ENCODE measurements around the gene TNIK.
"Not testable (repeated sequence)": the region's sequence is repeated elsewhere in the genome, so short reads cannot be mapped to it uniquely, and the experiment has no call there.

The TNIK gene

GRCh38 chr3:171245796-171246765 is 214.1 kb downstream of the TNIK start:
- no peak for DNase-seq

DNA sequence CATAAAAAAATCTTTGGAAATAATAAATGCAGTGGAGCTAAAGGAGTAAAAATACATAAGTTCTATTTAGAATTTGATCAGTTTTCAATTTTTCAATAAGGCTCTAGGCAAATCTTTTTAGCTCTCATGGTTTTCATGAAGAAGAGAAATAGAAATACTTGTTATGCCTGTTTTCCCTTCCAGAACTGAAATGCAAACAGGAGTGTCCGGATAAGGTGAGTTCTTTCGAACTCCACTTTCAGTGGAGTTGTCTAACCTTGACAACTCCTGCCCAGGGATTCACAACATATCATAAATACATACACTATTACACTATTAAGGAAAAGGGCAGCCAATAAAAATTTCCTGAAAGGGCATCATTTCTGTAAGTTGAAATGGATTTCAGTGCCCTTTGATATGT is 217.3 kb downstream of the TNIK start:
- DNase-seq: no peak

- no peak for DNase-seq
Measured at GRCh38 chr3:171242170-171242569, 218.0 kb downstream of the TNIK start.

- DNase-seq: not testable (repeated sequence)
Measured at GRCh38 chr3:171241655-171242054, 218.6 kb downstream of the TNIK start.

- no peak for DNase-seq
Measured at GRCh38 chr3:171240504-171240835, 219.7 kb downstream of the TNIK start.

DNA sequence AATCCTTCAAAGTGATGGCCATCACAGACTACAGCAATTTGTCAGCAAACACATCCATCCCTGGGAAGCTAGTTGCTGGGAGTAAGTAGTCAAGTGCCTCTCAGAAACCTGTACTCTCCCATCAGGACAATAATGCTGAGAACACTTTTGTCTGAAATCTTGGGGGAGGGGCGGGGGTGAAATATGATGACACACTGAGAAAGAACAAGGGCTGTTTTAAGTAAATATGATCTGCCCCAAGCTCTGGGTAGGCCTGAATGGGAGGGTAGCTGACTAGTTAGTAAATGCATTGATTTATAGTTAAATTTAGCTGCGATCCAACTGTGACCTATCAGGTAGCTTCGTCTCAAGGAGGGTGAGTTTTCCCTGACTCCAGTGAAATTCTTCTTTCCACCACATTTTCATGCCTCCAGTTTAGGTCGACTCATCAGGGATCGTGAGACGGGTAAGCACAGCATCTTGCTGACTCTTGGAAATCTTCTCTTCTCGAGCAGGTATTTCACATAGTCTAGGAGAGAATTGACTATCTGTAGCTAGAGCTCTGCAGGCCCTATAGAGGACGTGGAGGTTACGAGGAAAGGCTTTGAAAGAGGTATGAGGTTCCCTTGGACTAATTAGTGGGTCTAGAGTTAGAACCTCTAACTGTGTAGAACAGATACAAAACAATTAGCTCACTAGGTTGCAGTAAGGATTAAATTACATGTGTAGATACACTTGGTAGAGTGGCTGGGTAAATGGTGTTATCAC is 220.3 kb downstream of the TNIK start:
- DNase-seq: no peak

- DNase-seq: no peak
Measured at GRCh38 chr3:171237009-171237385, 223.2 kb downstream of the TNIK start.

DNA sequence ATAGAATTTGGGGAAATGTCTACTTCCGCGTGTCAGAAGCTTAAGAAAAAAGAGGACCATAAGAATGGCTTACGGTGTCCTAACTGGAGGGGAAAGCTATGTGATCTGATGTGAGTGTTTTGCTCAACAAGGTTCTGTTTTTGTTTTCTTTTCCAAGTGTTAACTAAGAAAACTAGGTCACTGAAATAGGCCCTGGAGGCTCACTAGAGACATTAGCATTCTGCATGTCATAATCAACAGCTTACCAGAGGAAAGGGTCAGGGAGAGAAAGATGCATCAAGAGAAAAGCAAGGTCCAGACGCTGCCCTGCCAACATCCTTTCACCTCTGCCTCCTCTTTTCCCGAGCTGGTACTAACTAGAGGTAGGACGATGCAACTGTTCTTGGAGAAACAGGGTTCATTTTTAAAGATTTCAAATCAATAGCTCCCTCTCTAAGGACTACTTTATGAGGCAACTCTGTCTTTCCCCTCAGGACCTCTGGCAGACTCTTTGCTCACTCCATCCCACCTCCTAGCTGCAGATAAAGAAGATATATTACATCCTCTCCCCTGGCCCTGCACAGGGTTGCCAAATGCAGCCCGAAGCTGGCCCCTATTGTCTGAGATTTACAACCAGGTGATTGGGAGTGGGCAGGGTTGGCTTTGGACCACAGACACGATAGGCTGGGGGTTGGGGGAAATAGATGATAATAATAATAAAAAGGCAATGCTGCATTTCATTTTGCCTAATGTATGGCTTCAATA is 223.8 kb downstream of the TNIK start:
- DNase-seq: no peak

DNA sequence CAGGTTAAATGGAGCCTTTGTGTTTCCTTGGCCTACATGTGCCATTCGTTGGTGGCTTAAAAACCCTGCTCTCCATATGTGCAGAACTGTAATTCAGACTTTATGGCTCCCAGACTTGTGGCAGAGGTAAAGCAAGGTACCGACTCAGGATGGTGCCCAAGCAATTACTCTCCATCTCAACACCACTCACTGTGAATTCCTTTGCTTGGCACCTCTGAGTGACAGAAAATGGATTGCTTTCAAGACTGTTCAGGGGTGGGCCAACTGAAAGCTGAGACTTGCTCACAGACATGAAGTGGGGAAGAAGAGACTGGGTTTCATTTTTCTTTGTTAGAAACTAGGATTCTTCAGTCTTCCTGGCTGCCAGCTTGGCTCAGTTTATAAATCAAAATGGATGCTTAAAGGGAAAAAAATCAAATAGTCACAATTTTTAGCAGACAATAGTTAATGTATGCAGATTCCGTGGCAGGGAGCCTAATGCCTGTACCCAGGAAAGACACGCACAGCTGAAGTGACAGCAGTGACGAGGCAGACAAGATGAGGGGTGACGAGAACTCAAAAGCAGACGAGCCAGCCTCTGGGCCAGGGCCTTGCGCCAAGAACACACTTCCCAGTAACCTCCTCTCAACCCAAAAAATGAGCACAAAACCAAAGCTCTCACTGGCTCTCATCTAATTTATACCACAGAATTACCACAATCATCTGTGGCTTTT is 225.8 kb downstream of the TNIK start:
- no peak for DNase-seq

- DNase-seq: no peak
Measured at GRCh38 chr3:171231361-171231760, 228.8 kb downstream of the TNIK start.

- no peak for DNase-seq
Measured at GRCh38 chr3:171230865-171231264, 229.3 kb downstream of the TNIK start.

GRCh38 chr3:171229173-171229572 is 231.0 kb downstream of the TNIK start:
- DNase-seq: no peak

- no peak for DNase-seq
Measured at GRCh38 chr3:171228240-171228639, 232.0 kb downstream of the TNIK start.

DNA sequence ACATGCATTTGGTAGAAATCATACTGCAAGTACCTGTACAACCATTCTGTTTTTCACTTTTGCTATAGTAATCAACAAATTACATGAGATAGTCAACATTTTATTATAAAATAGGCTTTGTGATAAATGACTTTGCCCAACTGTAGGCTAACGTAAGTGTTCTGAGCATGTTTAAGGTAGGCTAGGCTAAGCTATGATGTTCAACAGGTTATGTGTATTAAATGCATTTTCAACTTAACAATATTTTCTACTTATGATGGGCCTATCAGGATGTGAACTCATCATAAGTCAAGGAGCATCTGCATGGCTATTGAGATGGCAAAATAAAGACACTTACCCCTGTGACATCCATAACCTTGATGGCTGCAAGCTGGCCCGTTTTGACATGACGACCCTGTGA is 232.4 kb downstream of the TNIK start:
- DNase-seq: no peak

DNA sequence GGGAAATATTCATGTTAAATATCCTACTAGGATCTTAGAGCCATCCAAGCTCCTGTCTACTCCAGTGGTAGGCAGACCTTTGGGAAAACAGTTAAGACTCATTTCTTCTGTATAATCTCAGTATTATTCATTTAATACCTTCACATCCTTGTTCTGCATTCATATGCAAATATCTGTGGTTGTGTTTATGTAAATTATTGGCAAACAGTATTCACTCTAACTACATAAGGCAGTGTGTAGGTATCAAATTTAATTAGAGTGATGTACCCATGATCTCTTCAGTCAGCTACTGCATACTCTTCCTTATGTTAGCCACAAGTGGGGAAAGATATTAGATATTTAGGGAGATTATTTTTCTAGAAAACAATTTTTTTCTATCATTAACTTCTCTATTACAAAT is 232.8 kb downstream of the TNIK start:
- no peak for DNase-seq

GRCh38 chr3:171226794-171227193 is 233.4 kb downstream of the TNIK start:
- no peak for DNase-seq

DNA sequence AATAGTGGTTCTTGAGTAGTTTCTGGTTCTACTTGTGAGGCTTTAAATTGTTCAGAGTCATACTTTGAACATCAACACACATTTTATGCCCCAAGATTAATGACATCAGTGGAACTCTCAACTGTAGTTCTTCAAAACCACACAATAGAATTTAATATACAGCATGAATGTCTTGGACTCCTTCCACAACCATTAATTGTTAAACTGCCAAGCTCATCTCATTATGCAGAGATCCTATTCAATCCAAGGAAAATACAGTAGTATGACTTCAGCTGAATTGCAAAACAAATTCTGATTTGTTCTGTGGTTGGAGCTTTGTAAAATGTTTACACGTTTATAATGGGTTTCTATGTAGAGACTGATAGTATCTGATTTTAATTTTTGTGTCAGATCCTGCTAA is 234.5 kb downstream of the TNIK start:
- no peak for DNase-seq

GRCh38 chr3:171225165-171225564 is 235.0 kb downstream of the TNIK start:
- peak; percentile 43 for DNase-seq

DNA sequence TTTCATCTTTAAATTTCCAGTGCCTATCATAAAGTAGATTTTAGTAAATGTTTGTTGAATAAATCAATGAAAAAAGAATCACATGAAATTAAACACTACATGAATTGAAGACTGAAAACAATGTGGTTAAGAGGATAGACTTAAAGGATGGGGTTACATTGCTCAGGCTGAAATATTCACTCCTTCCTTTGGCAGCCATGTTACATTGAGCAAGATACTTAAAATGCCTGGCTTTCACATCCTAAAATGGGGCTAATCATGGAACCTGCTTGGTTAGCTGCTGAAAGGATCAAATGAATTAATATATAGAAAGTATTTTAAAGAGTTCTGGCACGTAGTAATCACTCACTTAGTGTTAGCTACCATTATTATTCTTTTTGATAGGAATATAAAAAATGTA is 236.8 kb downstream of the TNIK start:
- no peak for DNase-seq

DNA sequence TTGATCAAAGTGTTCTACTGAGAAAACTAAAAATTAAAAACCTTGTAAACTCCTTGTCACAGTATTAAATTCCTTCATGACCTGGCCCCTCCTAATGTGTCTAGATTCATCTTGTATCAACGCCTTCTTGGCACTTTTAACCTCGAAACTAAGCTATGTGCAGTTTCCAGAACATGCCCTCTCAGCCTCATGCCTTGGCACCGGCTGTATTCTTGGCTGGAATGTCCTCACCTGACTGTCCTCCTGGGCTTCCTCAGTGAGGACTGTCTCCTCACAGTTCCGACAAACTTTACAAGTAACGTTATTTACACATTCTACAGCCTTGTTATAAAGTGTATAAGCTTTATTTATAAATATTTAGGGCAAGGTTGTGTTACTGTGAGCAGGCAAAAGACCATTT is 237.2 kb downstream of the TNIK start:
- DNase-seq: no peak

DNA sequence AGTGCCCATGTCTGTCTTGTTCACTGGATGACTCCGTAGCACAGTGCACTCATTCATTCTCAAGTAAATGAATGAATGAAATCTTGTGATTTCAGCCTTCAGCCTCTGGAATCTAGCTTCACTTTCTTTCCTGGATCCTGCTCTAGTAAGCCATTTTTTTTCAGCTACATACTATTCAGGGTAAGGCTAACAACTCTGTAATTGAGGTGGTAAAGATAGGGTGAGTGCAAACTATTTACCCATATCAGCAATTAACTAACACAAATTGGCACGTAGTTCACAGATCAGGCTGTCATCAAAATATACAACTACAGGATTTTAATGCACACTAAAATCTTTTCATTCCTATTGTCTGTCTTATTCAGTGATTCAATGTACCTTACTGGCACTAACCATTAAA is 238.6 kb downstream of the TNIK start:
- DNase-seq: no peak

GRCh38 chr3:171221104-171221503 is 239.1 kb downstream of the TNIK start:
- no peak for DNase-seq

DNA sequence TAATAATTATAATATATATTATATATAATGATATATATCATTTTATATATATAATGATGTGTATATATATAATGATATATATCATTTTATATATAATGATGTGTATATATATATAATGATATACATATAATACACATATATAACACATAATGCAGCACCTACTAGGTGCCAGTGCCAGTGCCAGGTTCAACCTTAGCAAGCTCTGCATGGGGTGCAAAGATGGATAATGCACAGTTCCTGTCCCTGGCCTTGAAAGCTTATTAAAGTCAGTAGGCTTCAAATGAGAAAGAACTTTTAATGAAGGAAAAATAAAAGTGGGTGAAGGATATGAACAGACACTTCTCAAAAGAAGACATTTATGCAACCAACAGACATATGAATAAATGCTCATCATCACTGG is 240.9 kb downstream of the TNIK start:
- no peak for DNase-seq

All from central memory CD4-positive, alpha-beta T cell (primary cell).